Measurements from ENCODE around the gene NBPF11.
"Not testable (repeated sequence)": the region's sequence is repeated elsewhere in the genome, so short reads cannot be mapped to it uniquely, and the experiment has no call there.

- not testable (repeated sequence) for TF ChIP-seq CTCF (IDR thresholded peaks at IDR 0.05; ENCODE audit: insufficient read depth, low read length, poor library complexity, severe bottlenecking); EZH2phosphoT487 (conservative IDR thresholded peaks at IDR 0.05; ENCODE audit: low read length)
Measured at GRCh38 chr1:148081205-148081604, 70.9 kb downstream of the NBPF11 start.

Measured in SU-DHL-6 (cell line).